GM12864 (cell line): ENCODE results near the gene BIRC2.

Experiments used
- DNase-seq: peaks from one replicate; pipeline ENCODE4 v3.0.0-alpha.2; 2011; ENCODE audit warnings: low read depth
- H3K4me3 ChIP-seq: 2 replicates; pipeline ENCODE4 v1.5.1; 2011; ENCODE audit warnings: mild to moderate bottlenecking, low read depth, low read length, control low read depth
- TF ChIP-seq, protein P1 (sequence below): IDR thresholded peaks from 2 replicates; pipeline ENCODE4 v1.5.1; 2011; ENCODE audit warnings: low read depth, mild to moderate bottlenecking, moderate library complexity, low read length, control low read depth, inconsistent platforms; ENCODE audit errors: missing control alignments

BIRC2 gene

DNA sequence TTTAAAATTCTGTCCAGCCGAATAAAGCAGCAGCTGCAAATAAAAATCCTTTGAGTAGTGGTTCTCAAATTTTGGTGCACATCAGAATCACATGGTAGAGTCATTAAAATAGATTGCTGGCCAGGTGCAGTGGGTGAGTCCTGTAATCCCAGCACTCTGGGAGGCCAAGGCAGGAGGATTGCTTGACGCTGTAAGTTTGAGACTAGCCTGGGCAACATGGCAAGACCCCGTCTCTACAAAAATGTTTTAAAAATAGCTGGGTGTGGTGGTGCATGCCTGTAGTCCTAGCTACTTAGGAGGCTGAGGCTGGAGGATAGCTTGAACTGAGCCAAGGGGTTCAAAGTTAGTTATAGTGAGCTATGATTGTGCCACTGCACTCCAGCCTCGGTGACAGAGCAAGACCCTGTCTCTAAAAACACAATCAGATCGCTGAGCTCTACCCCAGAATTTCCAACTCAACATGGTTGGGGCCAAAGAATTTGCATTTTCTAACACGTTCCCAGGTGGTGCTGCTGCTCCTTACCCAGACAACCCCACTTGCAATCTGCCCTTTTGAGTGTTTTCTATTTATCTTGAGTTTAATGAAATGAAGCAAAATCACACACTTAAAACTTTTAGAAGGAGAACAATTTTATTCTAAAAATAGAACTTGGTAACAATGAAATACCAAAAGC, 48.8 kb downstream of the BIRC2 start:
- TF ChIP-seq, protein P1, sequence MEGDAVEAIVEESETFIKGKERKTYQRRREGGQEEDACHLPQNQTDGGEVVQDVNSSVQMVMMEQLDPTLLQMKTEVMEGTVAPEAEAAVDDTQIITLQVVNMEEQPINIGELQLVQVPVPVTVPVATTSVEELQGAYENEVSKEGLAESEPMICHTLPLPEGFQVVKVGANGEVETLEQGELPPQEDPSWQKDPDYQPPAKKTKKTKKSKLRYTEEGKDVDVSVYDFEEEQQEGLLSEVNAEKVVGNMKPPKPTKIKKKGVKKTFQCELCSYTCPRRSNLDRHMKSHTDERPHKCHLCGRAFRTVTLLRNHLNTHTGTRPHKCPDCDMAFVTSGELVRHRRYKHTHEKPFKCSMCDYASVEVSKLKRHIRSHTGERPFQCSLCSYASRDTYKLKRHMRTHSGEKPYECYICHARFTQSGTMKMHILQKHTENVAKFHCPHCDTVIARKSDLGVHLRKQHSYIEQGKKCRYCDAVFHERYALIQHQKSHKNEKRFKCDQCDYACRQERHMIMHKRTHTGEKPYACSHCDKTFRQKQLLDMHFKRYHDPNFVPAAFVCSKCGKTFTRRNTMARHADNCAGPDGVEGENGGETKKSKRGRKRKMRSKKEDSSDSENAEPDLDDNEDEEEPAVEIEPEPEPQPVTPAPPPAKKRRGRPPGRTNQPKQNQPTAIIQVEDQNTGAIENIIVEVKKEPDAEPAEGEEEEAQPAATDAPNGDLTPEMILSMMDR = no peak
- H3K4me3 ChIP-seq = no peak overlapping the region
- no peak for DNase-seq

DNA sequence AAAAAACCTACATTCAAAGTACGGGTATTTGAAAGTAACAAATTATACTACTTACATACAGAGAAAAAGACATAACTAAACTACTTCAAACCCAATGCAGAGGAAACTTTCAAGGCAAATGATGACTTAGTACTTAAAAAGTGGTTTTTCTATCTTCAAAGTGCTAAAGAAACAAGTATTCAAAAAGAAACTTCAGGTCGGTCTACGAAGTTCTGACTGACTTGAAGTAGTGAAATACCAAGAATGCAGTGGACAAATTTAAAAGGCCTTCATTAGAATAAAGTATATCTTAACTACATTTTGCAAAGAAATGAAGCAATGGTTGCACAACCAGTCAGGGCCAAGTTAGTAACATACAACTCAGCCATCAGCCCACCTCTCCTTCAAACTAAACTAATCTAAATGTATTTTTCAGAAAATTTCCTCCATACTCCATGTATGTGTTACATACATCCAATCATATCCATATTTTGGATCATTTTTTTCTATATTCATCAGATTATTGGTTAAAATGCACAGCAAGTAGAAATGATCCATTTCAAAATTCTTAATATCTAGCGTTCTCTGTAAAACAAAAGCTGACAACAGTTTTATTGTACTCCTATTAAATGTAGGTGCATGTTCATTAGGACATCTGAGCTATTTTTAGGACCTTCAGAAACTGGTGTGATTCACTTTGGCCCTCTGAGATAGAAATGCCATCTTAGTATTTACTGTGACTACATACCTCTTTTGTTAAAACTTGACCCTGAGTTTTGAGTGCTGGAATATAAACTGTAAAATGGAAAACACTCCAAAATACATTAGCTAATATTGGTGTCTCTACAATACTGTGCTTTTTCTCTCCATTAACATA, 49.9 kb downstream of the BIRC2 start:
- TF ChIP-seq, protein P1 = no peak
- no peak for DNase-seq
- H3K4me3 ChIP-seq = no peak overlapping the region

DNA sequence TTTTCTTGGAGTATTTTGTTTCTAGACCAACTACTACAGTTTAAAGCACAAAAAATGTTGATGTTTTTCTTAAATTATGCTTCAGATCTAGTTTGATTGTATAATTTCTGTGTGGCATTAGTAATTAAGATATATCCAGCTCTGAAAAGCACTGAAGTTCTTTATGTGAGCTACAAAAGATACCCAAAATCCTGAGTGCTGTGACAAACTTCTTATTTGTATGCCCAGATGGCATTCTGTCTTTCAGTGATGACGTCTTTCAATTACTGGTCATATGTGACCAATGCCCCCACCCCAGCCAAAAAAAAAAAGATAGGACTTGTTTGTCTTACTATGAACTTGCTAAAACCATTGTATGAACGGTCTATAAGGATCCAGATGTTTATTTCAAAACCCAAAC, 51.3 kb downstream of the BIRC2 start:
- H3K4me3 ChIP-seq = no peak overlapping the region
- no peak for DNase-seq
- TF ChIP-seq, protein P1 = no peak

DNA sequence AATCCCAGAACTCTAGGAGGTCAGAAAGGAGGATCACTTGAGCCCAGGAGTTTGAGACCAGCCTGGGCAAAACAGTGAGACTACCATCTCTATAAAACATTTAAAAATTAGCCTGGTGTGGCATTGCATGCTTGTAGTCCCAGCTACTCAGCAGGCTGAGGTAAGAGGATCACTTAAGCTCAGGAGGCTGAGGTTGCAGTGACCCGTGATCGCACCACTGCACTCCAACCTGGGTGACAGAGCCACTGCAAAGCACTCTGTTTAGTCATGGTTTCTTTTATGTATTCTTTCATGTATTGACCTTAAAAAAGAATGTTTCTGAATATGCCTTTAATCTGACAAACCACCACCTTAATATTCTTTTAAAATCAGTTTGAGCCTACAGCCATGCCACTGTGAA, 52.2 kb downstream of the BIRC2 start:
- TF ChIP-seq, protein P1 = no peak
- H3K4me3 ChIP-seq = no peak overlapping the region
- no peak for DNase-seq

DNA sequence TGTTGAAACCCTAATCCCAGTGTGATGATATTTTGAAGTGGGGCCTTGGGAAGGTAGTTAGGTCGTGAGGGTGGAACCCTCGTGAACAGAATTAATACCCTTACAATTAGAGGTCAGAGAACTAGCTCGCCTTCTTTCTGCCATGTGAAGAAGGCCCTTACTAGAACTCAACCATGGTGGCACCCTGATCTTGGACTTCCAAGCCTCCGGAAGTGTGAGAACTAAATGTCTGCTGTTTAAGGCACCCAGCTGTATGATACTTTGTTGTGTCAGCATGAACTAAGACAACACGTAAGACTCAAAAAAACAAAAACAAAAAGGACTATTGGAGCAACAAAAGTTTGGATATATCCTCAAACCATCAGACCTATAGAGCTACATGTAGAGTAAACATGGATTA, 53.6 kb downstream of the BIRC2 start:
- TF ChIP-seq, protein P1 = no peak
- no peak for DNase-seq
- no peak overlapping the region for H3K4me3 ChIP-seq

DNA sequence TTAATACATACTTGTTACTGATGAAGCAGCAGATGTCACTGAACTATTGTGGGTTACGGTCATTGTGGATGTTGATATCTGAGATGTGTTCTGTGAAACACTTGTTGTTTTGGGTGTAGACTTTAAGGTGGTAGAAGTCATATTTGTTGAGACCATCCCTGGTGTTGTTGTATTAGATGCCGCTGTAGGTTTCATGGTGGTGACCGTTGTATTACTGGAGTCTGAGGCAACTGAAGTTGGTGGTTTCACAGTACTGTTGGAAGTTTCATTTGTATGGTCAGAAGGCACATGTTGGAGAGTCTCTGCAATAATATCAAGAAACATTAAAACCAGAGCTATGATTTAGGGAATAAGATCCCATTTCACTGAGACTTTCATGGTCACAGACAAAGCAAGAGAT, 54.9 kb downstream of the BIRC2 start:
- TF ChIP-seq, protein P1 = no peak
- no peak for DNase-seq
- H3K4me3 ChIP-seq = no peak overlapping the region

DNA sequence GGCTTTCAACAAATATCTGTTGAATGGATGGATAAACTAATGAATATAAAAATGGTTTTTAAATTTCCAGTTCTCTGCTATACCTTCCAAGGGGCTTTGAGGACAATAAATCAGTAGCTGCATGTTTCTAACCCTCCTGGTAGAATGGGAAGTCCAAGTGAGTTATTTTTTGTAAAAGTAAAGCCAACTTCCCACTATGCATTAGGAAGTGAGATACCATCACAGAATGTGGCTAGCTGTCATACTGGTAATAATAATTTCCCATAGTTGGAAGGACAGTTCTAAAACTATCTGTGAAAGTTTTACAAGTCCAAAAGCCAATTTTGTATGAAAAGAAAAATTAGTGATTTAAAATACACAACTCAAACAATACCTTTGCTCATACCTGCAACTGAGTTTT, 55.5 kb downstream of the BIRC2 start:
- no peak for DNase-seq
- no peak overlapping the region for H3K4me3 ChIP-seq
- TF ChIP-seq, protein P1 = no peak
